Tibial nerve (tissue), 4 donors: ENCODE data around the gene GAA.

Experiments
- CTCF ChIP-seq, 5 experiments: fragments of 200-600 bp in 3 of 5; fragments of 450-650 bp in 2 of 5; sonication (generic) in 3 of 5; IDR thresholded peaks; one replicate each; pipeline ENCODE4 v1.5.1; 2016 to 2019; ENCODE audit warnings: antibody characterized with exemption in 5 of 5, mild to moderate bottlenecking in 3 of 5, moderate library complexity in 2 of 5
- EP300 ChIP-seq, 2 donors: sonication (generic); formaldehyde crosslinking; IDR thresholded peaks; one replicate each; pipeline ENCODE4 v1.6.1; 2017; ENCODE audit warnings: antibody characterized with exemption in 2 of 2, mild to moderate bottlenecking in 1 of 2

GRCh38 chr17:80064696-80065095 lies 36.7 kb upstream of the GAA start:
- no peak for TF ChIP-seq CTCF (IDR thresholded peaks at IDR 0.05)
- no peak for TF ChIP-seq EP300 (IDR thresholded peaks at IDR 0.05)
